HepG2 (cell line): ENCODE measurements around the gene PSMG3. TPM values are rescaled to one million over a fixed set of nuclear protein-coding genes. Genes with fewer than 3 reads are reported as not detected.

Experiments
- BHLHE40 ChIP-seq: IDR thresholded peaks from 2 replicates; pipeline ENCODE4 v1.6.1; 2011; ENCODE audit warnings: low read length, improper control_type of control experiment
- KLF12 ChIP-seq: sonication (generic); formaldehyde crosslinking; IDR thresholded peaks from 2 replicates; pipeline ENCODE4 v1.4.0; 2020; ENCODE audit warnings: missing genetic modification reagents, borderline replicate concordance
- KLF16 ChIP-seq, 2 experiments: sonication (generic) in 1 of 2; formaldehyde crosslinking in 1 of 2; IDR thresholded peaks; 2 replicates each; pipeline versions ENCODE4 v1.6.1 to v1.8.0; 2016 to 2023; ENCODE audit warnings: missing genetic modification reagents in 2 of 2, missing compliant biosample characterization in 1 of 2
- SIN3A ChIP-seq: IDR thresholded peaks from 2 replicates; pipeline ENCODE4 v1.6.1; 2011; ENCODE audit warnings: low read depth, mild to moderate bottlenecking, control low read depth, low read length, borderline replicate concordance
- ZFP36L2 ChIP-seq: sonication (generic); formaldehyde crosslinking; IDR thresholded peaks from 2 replicates; pipeline ENCODE4 v1.4.0; 2020; ENCODE audit warnings: missing genetic modification reagents
- ZFP90 ChIP-seq: sonication (generic); formaldehyde crosslinking; IDR thresholded peaks from 2 replicates; pipeline ENCODE4 v1.8.0; 2022; ENCODE audit warnings: missing genetic modification reagents, mild to moderate bottlenecking, inconsistent platforms, borderline replicate concordance
- ZNF30 ChIP-seq: sonication (generic); formaldehyde crosslinking; IDR thresholded peaks from 2 replicates; pipeline ENCODE4 v1.5.0; 2020; ENCODE audit warnings: mild to moderate bottlenecking, missing genetic modification reagents
- ZSCAN20 ChIP-seq: sonication (generic); formaldehyde crosslinking; IDR thresholded peaks from 2 replicates; pipeline ENCODE4 v1.4.0; 2020; ENCODE audit warnings: missing genetic modification reagents, mild to moderate bottlenecking, borderline replicate concordance
- polyA plus RNA-seq, 8 experiments: library from polyadenylated mRNA; depleted of rRNA in 3 of 8; stranded (reverse) in 7 of 8; unstranded in 1 of 8; fragments of >200 nt; fragmentation: Illumina TruSeq in 4 of 8; extraction: Trizol in 4 of 8; gene quantifications; 2 replicates each; pipeline versions ENCODE4 v1.2.1 to v1.2.3, GENCODE V29; 2011 to 2016; ENCODE audit warnings: low read depth in 4 of 8, missing spikeins in 1 of 8, mixed read lengths in 1 of 8; ENCODE audit not compliant: insufficient read depth in 1 of 8
- total RNA-seq, 5 experiments: library from RNA; depleted of rRNA; stranded (reverse); fragments of >200 nt; fragmentation: Illumina TruSeq; extraction: Trizol; gene quantifications; 2 replicates each; pipeline ENCODE4 v1.2.3, GENCODE V29; 2016; ENCODE audit warnings: low read depth in 1 of 5
- TF ChIP-seq, protein P1 (sequence below): sonication (generic); formaldehyde crosslinking; IDR thresholded peaks from 2 replicates; pipeline ENCODE4 v1.5.1; 2020; ENCODE audit warnings: mild to moderate bottlenecking, moderate library complexity, missing genetic modification reagents
- TF ChIP-seq, protein P2 (sequence below): IDR thresholded peaks from 2 replicates; pipeline ENCODE4 v1.6.1; 2018; ENCODE audit warnings: missing genetic modification reagents, mild to moderate bottlenecking, missing compliant biosample characterization
- TF ChIP-seq, protein P3 (sequence below): sonication (generic); formaldehyde crosslinking; IDR thresholded peaks from 2 replicates; pipeline ENCODE4 v1.4.0; 2020; ENCODE audit warnings: missing genetic modification reagents
- TF ChIP-seq, protein P4 (sequence below): sonication (generic); formaldehyde crosslinking; IDR thresholded peaks from 2 replicates; pipeline ENCODE4 v1.5.0; 2020; ENCODE audit warnings: missing genetic modification reagents
- TF ChIP-seq, protein P5 (sequence below): sonication (generic); formaldehyde crosslinking; IDR thresholded peaks from 2 replicates; pipeline ENCODE4 v1.5.0; 2020; ENCODE audit warnings: mild to moderate bottlenecking, missing genetic modification reagents, borderline replicate concordance

The PSMG3 gene
- total and polyA plus RNA-seq, 2 of the 13 experiments (the other 11 are each of a cell fraction or from before 2014, with no cell fraction given) = 29.6 to 48.4 TPM

DNA sequence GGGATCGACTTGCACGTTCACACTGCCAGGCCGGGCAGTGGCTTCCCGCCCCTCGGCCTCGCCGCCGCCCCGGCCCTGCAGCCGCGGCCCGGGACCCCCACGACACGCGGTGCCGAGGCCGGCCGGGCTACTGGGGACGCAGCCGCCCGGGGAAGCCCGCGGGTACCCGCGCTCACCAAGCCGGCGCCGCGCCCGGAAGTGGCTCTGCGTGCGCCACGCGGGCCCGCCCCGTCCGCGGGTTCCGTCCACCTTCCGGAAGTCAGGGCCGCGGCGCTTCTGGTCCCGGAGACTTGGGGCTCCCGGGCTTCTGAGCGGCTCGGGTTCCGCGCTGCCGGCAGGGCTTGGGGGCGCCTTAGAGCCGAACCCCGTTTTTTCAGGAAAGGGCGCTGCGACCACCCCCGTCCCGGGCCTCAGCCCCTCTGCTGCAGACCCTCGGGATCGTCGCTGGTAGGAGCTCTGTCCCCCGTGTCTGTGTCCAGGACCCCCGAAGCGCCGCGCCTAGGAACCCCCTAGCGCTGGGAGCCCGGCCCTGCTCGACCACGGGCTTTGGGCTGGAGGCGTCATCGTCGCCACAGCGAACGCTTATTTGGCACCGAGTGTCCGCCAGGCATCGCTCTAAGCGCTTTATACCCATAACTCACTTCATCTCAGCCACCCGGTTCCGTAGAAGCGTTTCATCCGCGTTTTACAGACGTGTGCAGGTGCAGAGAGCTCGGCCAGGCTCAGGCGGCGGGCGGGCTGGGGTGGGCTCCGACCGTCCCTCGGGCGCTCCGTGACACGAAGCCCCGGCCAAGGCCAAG lies at the start of gene PSMG3 (continued):
- TF ChIP-seq, protein P1, sequence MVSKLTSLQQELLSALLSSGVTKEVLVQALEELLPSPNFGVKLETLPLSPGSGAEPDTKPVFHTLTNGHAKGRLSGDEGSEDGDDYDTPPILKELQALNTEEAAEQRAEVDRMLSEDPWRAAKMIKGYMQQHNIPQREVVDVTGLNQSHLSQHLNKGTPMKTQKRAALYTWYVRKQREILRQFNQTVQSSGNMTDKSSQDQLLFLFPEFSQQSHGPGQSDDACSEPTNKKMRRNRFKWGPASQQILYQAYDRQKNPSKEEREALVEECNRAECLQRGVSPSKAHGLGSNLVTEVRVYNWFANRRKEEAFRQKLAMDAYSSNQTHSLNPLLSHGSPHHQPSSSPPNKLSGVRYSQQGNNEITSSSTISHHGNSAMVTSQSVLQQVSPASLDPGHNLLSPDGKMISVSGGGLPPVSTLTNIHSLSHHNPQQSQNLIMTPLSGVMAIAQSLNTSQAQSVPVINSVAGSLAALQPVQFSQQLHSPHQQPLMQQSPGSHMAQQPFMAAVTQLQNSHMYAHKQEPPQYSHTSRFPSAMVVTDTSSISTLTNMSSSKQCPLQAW = no peak
- TF ChIP-seq ZFP90 (no peak; the same call in 1 of the 2 replicates), KLF16 (CRISPR knock-in tag; IDR thresholded peaks at IDR 0.05) (peak in 1 of 2 experiments; percentile 85; a peak in 2 of 4 replicates), KLF12 (peak; percentile 29; the same call in 1 of the 2 replicates), ZSCAN20 (CRISPR knock-in tag) (no peak; the same call in 1 of the 2 replicates), SIN3A (peak; percentile 68; the same call in 1 of the 2 replicates), ZFP36L2 (CRISPR knock-in tag) (no peak), ZNF30 (CRISPR knock-in tag) (no peak), BHLHE40 (no peak; the same call in 1 of the 2 replicates)
- TF ChIP-seq, protein P2, sequence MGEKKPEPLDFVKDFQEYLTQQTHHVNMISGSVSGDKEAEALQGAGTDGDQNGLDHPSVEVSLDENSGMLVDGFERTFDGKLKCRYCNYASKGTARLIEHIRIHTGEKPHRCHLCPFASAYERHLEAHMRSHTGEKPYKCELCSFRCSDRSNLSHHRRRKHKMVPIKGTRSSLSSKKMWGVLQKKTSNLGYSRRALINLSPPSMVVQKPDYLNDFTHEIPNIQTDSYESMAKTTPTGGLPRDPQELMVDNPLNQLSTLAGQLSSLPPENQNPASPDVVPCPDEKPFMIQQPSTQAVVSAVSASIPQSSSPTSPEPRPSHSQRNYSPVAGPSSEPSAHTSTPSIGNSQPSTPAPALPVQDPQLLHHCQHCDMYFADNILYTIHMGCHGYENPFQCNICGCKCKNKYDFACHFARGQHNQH (CRISPR knock-in tag) = peak; percentile 62; the same call in 1 of the 2 replicates
- TF ChIP-seq, protein P3, sequence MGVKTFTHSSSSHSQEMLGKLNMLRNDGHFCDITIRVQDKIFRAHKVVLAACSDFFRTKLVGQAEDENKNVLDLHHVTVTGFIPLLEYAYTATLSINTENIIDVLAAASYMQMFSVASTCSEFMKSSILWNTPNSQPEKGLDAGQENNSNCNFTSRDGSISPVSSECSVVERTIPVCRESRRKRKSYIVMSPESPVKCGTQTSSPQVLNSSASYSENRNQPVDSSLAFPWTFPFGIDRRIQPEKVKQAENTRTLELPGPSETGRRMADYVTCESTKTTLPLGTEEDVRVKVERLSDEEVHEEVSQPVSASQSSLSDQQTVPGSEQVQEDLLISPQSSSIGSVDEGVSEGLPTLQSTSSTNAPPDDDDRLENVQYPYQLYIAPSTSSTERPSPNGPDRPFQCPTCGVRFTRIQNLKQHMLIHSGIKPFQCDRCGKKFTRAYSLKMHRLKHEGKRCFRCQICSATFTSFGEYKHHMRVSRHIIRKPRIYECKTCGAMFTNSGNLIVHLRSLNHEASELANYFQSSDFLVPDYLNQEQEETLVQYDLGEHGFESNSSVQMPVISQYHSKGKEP (CRISPR knock-in tag) = peak; percentile 86; the same call in 1 of the 2 replicates
- TF ChIP-seq, protein P4, sequence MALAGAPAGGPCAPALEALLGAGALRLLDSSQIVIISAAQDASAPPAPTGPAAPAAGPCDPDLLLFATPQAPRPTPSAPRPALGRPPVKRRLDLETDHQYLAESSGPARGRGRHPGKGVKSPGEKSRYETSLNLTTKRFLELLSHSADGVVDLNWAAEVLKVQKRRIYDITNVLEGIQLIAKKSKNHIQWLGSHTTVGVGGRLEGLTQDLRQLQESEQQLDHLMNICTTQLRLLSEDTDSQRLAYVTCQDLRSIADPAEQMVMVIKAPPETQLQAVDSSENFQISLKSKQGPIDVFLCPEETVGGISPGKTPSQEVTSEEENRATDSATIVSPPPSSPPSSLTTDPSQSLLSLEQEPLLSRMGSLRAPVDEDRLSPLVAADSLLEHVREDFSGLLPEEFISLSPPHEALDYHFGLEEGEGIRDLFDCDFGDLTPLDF (CRISPR knock-in tag) = peak; percentile 81
- TF ChIP-seq, protein P5, sequence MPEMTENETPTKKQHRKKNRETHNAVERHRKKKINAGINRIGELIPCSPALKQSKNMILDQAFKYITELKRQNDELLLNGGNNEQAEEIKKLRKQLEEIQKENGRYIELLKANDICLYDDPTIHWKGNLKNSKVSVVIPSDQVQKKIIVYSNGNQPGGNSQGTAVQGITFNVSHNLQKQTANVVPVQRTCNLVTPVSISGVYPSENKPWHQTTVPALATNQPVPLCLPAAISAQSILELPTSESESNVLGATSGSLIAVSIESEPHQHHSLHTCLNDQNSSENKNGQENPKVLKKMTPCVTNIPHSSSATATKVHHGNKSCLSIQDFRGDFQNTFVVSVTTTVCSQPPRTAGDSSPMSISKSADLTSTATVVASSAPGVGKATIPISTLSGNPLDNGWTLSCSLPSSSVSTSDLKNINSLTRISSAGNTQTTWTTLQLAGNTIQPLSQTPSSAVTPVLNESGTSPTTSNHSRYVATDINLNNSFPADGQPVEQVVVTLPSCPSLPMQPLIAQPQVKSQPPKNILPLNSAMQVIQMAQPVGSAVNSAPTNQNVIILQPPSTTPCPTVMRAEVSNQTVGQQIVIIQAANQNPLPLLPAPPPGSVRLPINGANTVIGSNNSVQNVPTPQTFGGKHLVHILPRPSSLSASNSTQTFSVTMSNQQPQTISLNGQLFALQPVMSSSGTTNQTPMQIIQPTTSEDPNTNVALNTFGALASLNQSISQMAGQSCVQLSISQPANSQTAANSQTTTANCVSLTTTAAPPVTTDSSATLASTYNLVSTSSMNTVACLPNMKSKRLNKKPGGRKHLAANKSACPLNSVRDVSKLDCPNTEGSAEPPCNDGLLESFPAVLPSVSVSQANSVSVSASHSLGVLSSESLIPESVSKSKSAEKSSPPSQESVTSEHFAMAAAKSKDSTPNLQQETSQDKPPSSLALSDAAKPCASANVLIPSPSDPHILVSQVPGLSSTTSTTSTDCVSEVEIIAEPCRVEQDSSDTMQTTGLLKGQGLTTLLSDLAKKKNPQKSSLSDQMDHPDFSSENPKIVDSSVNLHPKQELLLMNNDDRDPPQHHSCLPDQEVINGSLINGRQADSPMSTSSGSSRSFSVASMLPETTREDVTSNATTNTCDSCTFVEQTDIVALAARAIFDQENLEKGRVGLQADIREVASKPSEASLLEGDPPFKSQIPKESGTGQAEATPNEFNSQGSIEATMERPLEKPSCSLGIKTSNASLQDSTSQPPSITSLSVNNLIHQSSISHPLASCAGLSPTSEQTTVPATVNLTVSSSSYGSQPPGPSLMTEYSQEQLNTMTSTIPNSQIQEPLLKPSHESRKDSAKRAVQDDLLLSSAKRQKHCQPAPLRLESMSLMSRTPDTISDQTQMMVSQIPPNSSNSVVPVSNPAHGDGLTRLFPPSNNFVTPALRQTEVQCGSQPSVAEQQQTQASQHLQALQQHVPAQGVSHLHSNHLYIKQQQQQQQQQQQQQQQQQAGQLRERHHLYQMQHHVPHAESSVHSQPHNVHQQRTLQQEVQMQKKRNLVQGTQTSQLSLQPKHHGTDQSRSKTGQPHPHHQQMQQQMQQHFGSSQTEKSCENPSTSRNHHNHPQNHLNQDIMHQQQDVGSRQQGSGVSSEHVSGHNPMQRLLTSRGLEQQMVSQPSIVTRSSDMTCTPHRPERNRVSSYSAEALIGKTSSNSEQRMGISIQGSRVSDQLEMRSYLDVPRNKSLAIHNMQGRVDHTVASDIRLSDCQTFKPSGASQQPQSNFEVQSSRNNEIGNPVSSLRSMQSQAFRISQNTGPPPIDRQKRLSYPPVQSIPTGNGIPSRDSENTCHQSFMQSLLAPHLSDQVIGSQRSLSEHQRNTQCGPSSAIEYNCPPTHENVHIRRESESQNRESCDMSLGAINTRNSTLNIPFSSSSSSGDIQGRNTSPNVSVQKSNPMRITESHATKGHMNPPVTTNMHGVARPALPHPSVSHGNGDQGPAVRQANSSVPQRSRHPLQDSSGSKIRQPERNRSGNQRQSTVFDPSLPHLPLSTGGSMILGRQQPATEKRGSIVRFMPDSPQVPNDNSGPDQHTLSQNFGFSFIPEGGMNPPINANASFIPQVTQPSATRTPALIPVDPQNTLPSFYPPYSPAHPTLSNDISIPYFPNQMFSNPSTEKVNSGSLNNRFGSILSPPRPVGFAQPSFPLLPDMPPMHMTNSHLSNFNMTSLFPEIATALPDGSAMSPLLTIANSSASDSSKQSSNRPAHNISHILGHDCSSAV (CRISPR knock-in tag) = peak; percentile 73; the same call in 1 of the 2 replicates
